ENCODE measurements around the gene IGFBP1.
A peak's percentile ranks its signal among the peaks of the same experiment; 100 is the strongest.

The IGFBP1 gene

GRCh38 chr7:45881280-45881758, 7.0 kb upstream of the IGFBP1 start:
- DNase-seq (ENCODE audit: low spot score): no peak

DNA sequence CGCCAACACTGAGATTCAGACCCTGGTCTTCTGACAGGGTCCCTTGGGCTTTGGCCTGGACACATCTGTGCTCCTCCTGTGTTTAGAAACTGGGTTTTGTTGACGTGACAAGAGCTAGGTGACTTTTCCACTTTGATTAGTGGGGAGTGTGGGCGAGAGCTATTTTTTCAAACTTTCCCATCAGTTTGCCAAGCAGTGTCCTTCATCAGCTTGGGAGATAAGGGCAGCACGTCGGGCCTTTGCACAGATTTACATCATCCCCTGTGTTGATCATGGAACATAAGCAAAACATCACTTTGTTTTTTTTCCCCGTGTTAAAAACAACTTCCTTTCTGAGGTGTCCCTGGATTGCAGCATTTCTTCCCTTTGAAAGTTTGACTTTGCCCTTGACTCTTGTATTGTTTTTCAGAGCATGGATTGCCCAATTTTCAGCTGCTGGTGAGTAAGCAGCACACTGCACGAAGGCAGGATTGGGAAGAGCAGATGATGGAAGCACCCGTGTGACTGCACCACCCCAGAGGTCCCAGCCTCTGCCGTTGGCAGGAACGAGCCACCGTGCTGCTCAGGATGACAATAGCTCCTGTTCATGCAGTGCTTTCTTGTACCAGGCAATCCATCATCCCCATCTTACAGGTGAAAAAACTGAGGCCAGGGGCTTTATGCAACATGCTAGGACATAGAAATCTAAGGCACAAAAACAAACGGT, 6.4 kb upstream of the IGFBP1 start:
- DNase-seq (ENCODE audit: low spot score): no peak

- no peak for DNase-seq (ENCODE audit: low spot score)
Observed at GRCh38 chr7:45882465-45882810, 5.8 kb upstream of the IGFBP1 start.

- DNase-seq (ENCODE audit: low spot score): no peak
Observed at GRCh38 chr7:45884136-45884535, 4.2 kb upstream of the IGFBP1 start.

- DNase-seq (ENCODE audit: low spot score): no peak
Observed at GRCh38 chr7:45885264-45885882, 2.9 kb upstream of the IGFBP1 start.

- no peak for DNase-seq (ENCODE audit: low spot score)
Observed at GRCh38 chr7:45886931-45887667, 1.2 kb upstream of the IGFBP1 start.

GRCh38 chr7:45888993-45889366, 692 bp downstream of the IGFBP1 start:
- DNase-seq (ENCODE audit: low spot score): no peak

DNA sequence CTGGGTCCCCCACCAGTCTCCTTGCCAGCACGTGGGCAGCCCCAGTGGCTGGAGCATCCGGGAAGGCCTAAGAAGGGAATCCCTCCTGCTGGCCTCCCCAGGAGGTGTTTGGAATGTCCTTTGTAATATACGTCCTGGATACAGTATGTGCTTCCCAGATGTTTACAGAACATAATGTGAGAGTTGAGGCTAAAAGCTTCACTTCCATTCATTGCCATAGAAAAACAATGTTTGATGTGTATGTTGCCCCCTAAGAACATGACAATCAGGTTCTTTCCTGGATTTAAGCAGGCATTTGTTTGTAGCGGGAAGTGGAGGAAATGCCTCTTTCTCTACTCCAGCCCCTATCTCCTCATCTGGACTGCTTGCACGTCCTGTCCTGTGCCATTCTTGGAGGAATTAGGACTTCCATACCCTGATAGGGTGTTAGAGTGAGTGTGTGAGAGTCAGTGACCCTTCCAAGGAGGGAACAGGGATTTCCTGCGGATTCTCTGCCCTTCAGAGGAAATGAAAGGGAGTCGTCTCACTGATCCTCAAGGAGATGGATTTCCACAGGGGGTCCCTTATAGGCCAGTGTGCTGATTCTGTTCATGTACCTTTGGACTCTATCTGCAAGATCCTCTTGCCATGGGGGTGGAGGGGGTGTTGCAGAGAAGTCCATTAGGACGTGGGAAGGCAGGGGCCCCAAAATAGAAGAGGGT, 1.2 kb downstream of the IGFBP1 start:
- DNase-seq (ENCODE audit: low spot score): no peak

DNA sequence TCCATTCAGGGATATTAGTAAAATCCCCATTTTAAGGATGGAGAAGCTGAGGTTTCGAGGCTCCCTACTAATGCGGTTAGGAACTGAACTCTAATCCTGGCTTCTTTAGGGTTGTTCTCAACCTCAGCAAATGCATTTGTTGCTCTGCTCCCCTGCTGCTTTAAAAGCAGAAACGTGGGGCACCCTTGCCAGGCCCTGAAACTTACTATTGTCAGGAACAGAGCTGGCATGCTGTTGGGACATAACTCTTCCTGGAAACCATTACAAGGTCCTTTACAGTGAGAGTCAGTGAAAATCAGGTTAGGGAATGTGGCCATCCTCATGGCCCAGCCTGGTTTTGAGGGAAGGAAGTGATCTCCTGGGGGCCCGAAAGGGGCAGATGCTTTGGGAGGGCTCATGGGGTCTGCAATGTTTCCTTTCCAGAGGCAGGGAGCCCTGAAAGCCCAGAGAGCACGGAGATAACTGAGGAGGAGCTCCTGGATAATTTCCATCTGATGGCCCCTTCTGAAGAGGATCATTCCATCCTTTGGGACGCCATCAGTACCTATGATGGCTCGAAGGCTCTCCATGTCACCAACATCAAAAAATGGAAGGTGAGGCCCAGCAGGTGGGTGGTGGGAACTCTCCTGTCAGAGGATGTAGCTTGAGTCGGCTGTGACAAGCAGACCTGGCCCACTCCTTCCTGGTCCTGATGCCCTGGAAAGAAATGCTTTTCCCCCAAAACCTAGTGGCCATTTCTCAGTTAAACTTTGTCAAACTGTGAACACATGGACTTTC, 2.0 kb downstream of the IGFBP1 start:
- DNase-seq (ENCODE audit: low spot score): no peak

DNA sequence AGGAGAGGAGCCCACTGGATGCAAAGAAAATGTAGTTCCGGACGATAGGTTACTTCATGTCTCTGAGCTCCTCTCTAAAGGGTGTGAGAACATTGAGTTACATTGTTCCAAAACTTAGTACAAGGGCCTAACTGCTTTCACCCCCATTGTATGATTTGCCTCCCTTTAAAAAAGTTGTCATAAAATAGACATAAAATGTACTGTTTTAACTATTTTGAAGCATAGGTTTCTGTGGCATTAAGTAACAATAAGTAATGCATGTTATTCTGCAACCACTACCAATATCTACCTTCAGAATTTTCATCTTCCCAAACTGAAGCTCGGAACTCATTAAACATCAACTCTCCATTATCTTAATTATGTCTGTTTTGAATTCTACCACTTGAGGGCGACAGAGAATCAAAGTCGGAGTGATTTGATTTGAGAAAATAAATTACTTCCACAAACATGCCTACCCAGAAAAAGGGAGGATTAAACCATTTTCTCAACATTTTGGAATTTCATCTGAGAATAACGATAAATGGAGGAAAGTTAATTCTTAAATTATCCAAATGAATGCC, 2.7 kb downstream of the IGFBP1 start:
- DNase-seq (ENCODE audit: low spot score): peak; percentile 26

DNA sequence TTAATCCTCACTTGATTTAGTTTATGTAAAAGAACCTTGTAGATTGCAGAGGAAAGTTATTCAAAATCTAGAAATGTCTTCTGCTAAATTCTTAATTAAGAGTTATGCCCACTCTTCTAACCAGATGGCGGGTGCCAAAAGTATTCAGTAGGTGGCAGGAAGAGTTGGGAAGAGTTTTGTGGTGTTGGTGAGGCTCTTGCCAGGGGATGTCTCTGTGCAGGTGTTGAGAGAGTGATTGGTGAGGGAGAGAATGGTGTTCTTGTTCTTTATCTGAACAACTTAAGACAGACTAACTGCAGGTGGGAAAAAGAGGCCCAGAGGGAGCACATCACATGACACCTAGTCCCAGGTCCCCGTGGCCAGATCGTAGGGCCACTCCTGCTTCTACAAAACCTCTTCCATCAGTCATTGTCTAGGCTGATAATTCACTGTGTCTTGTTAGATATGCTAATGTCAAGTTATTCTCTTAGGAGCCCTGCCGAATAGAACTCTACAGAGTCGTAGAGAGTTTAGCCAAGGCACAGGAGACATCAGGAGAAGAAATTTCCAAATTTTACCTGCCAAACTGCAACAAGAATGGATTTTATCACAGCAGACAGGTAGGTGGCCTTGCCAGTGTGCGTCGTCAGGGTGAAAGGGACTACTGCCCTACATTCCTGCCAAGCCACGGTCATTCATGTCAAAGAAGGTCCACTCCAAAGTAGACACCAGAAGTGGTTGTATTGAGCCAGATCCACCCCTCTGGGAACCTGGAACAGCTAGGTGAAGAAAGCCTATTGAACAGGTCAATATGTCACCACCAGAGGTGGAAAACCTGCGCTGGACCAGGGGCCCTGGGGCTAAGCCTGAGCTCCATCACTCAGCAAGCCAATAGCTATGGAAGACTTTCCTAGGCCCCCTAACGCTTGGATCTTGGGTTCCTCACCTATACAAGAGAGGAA, 3.4 kb downstream of the IGFBP1 start:
- DNase-seq (ENCODE audit: low spot score): no peak

DNA sequence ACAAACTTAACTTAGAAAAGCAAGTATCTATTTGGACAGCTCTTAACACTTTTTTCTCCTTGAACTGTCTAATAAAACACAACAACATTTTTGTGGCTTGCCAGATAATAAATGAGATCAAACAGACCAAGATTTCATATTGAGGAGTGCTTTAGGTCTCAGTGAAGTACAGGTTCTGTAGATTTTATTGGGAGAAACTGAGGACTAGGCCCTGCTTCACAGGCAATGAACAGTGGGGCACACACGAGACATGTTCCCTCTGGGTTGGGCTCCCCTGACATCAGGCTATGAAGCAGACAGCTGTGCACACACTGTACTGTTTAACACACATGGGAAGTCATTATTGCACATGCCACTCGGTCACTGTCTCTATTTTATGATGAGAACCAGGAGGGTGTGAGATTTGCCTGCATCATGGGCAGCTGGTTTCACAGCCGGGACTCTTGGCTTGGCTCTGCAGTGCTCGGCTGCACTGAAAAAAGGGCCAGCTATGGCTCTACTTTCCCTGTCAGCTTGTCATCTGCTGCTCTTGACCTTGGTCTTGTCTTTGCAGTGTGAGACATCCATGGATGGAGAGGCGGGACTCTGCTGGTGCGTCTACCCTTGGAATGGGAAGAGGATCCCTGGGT, 4.2 kb downstream of the IGFBP1 start:
- DNase-seq (ENCODE audit: low spot score): no peak

- no peak for DNase-seq (ENCODE audit: low spot score)
Observed at GRCh38 chr7:45893374-45893995, 5.2 kb downstream of the IGFBP1 start.

GRCh38 chr7:45893996-45894664, 5.8 kb downstream of the IGFBP1 start:
- DNase-seq (ENCODE audit: low spot score): no peak

DNA sequence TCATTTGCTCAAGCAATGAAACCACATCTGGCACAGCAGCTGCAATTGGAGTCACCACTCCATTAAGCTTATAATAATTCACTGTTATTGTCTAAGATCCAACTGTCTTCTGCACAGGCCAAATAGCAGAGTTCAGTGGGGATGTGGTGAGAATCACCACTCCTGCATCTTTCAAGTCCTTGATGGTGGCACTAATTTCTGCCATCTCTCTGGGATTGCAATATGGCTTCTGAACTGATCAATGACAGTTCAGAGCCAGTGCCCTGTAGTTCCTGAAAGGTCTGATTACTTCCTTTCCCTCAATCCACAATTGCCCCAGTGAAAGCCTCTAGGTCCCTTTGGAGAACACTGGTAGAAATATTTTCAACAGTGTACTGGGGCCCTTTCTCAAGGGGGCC, 6.4 kb downstream of the IGFBP1 start:
- DNase-seq (ENCODE audit: low spot score): no peak

- no peak for DNase-seq (ENCODE audit: low spot score)
Observed at GRCh38 chr7:45897042-45897690, 8.9 kb downstream of the IGFBP1 start.

DNA sequence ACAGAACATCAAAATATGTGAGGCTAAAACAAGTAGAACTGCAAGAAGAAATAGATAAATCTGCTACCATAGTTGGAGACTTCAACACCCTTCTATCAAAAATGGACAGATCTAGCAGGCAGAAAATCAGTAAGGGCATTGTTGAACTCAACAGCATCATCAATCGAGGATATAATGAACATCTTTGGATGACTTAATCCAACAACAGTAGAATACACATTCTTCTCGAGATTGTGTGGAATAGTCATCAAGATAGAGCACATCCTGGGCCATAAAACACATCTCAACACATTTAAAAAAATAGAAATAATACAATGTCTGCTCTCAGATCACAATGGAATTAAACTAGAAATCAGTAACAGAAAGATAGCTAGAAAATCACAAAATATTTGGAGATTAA, 9.9 kb downstream of the IGFBP1 start:
- no peak for DNase-seq (ENCODE audit: low spot score)

DNA sequence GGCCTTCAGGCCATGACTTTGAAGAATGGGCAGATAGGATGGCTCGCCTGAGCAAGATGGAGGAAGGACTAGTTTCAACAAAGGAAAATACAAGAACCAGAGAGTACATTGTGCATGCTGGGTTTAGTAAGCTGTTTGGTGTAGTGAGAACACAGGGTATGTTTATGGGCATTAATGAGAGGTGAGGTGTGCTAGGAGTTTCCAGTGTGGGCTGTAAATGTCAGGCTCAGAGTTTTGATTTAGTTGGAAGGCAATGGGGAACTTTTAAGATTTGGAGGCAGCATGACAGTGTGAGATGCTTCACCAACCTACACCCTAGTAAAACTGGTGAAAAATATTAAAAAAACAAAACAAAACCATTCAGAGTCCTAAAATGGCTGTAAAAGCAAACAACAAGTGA, 13.3 kb downstream of the IGFBP1 start:
- no peak for DNase-seq (ENCODE audit: low spot score)

Measured in kidney capillary endothelial cell (primary cell).